Raji (cell line): Measurements from ENCODE around the gene SNTG2.

ENCODE experiments used
- POLR2A ChIP-seq: IDR thresholded peaks from 2 replicates; pipeline ENCODE4 v1.6.1; 2011; ENCODE audit warnings: low read depth, low read length, control low read depth; ENCODE audit not compliant: insufficient read depth

SNTG2 gene

DNA sequence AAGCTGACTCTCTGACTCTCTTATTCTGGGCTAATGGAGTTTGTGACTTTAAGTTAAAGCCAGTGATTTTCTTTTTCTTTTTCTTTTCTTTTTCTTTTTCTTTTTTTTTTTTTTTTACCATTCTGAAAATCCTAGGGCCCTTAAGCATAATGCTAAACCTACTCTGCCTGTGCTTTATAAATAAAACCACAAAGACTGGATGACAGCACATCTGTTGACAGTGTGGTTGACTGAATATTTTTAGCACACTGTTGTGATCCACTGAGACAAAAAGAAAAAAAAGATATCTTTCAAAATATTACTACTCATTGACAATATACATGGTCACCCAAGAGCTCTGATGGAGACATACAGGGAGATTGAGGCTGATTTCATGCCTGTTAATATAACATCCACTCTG, 121.6 kb downstream of the SNTG2 start:
- TF ChIP-seq POLR2A, result no peak

DNA sequence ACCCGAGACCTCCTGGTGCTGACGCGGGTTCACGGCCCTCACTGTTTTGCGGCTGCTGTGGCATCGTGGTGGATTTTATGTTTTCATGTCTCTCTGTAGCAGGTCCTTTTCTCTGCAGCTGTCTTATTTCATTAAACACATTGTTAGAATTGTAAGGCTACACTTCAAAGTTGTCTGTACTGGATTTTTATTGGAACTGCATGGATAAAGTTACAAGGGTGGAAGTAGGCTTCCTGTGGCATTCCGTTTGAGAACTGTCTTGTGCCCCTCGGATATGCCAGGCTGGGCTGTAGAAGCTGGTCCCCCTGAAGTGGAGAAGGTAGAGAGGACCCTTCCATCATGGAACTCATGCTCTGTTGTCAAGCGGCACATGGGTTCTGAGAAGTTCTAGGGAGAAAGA, 127.3 kb downstream of the SNTG2 start:
- TF ChIP-seq POLR2A, result no peak

DNA sequence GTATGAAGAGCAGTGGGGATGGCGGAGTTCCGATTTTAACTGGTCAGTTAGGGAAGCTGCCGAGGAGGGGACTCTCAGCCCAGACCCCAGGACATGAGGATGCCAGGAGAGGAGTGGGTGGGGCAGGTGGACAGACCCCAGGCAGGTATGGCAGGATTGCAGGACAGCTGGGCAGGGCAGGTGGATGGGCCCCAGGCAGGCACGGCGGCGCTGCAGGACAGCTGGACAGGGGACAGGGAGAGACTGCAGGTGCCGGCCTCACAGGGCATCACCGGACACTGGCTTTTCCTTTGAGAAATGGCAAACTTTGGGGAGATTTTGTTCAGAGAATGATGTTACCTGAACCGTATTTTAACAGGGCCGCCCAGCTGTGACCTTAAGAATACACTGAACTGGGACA, 127.7 kb downstream of the SNTG2 start:
- no peak for TF ChIP-seq POLR2A

DNA sequence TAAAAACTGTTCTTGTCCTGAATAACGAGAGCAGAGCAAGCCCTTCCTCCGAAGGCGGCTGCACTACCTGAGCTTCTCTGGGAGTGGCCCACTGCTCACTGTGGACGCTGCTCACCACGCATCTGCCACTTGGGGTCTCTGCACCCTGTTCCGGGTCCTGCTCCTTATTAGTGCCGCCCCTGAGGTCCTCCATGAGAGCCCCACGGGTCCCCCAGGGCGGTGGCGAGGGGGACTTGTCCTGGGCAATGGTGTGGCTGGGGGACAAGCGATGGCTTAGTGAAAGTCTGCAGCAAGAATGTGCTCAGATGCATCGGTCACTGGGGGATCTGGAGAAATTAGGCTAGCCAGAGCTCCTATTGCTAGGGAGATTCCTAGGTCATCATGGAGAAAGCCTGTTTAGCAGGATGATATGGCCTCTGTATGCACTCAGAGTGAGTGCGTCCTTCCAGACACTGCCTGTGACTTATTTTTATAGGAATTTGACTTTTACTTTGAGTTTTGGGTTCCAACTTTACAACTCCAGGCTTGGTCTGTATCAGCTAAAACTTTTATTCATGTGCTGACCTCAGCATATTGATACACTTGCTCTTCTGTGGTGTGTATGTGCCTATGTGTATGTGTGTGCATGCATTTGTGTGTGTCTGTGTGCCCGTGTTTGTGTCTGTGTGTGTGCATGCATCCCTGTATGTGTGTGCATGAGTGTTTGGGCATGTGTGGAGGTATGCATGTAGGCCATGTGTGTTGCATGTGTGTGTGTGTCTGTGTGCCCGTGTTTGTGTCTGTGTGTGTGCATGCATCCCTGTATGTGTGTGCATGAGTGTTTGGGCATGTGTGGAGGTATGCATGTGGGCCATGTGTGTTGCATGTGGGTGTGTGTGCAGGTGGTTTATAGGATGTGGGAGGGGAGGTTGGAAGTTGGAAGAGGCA, 129.5 kb downstream of the SNTG2 start:
- TF ChIP-seq POLR2A, result no peak

DNA sequence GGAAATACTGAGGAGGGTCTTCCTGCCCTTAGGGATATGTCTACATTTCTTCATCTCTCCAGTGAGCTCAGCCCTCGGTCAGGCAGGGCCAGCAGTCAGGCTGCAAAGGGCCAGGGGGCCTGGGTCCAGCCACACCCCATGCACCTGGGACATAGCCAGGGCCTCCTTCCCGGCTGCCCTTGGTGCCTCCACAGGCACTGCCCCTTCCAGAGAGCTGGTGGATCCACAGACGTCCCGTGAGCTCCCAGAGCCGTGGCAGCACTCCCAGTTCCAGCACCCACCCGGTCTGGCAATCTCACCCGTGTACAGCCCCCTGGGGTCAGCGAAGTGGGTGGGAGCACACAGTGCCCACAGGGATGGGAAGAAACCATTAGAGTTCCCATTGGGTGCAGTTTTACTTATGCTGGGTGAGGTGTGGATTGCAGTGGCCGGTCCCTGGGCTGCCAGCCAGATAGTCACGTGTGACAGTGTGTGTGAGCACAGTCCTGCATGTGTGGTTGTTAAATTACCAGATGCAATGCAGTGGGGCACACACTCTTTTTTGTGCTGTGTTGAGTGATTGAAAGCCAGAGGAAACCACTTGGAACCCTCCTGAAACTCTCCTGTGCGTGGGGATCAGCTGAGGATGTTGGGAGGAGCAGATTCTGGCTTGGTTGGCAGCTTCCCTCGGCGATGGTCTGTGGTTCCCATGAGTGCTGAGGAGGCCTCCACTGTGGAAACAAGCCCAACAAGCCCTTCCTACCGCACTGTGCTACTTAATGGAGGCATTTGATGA, 131.0 kb downstream of the SNTG2 start:
- TF ChIP-seq POLR2A, result no peak

DNA sequence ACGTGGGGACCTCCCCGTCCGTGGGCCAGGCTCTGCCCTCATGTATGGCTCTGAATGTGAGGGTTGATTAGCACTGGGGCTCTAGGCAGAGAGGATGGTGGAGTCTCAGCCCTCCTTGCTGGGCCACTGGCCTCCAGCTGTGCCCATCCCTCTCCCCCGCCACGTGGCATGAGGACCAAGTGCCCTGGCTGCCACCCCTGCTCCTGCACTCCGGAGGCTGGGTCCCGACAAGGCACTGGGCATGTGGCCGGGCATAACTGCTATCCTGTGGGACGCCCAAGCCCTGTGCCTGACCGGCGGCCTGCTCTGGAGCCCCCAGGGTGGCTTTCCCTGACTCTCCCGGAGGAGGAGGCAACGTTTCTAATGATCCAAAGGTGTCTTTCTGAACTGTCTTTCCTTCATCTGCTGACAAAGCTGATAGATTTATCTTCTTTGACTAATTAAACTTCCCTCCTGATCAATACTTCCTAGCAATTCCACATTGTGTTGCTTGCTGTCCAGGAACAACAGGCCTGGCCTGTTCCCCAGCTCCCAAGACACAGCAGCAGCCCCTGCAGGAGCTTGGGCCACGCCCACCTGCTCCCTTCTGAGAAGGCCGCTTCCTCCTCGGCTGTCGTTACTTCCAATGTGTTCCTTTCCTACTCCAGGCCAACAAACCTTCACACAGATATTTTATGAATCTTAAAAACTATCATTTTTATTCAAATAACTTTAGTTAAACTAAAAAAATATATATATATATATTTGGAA, 132.0 kb downstream of the SNTG2 start:
- no peak for TF ChIP-seq POLR2A

DNA sequence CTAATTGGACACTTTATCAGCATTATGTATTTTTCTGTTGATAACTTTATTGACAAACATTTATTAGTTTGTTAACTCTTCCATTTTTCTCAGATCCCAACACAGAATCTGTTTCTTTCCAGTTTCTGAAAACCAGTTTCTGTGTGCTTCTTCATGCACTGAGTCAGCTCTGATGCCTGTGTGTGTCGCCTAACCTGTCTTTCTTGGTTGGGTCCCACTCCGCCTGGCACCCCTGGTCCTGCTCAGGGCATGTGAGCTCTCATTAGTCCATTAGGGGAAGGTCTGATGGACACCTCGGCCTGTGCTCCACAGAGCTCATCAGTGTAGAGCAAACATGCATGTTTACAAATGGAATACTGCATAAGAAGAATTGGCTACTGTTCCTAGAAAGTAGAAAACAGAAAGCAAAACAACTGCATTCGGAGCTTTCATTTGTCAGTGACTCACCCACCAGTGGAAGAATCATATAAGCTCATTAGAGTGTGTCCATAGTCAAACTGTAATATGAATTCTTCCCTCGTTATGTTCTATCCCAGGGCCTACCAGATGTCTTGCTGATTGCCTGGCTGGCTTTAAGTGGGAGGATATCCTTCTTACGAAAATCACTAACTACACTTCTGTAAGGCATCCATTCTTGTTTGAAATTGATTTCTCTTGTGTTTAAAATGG, 137.7 kb downstream of the SNTG2 start:
- TF ChIP-seq POLR2A, result no peak

DNA sequence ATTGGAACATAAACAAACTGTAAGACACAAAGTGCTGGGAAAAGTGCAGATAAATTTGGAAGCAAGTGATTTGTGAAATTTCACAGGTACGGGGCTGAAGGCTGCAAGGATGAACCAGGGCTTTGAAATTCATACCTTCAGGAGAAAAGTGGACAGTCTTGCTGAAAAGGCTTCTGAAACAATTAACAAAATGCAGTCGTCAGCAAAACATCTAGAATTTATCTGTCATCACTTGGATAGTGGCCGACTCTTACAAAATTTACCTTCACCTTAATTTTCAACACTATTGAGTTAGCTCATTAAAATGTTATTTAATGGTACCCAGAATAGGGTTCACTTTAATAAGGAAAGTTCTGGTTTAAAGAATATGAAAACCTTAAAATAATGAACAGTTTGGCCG, 138.3 kb downstream of the SNTG2 start:
- no peak for TF ChIP-seq POLR2A

DNA sequence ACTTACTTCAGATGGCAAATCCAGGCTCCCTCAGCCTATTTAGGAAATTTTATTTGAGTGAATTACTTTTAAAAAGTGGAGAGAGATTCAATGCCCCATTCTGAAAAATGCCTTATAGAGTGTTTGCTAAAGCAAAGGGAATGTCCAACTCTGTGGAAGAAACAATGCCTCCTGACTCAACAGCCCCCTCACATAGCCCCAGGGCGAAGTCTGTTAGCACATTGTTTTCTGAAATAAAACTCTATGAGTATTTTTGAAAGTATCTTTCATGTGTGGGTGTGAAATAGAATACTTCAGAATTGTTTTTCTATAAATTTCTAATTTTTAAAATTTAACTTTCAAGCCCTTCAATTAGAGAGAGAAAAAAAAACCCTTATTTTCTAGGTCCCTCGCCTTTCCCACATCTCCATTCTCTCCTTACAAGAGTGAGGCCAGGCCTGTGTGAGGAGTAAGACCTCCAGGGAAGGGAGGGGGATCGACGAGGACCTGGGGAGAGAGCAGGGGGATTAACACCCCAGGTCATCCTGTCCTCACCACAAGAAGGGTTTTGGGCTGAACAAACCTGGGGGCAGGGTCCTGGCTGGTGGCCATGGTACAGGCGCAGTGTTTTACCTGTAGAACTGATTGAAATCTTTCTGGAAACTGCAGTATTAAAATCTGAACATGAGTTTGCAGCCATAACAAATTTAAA, 141.4 kb downstream of the SNTG2 start:
- no peak for TF ChIP-seq POLR2A

DNA sequence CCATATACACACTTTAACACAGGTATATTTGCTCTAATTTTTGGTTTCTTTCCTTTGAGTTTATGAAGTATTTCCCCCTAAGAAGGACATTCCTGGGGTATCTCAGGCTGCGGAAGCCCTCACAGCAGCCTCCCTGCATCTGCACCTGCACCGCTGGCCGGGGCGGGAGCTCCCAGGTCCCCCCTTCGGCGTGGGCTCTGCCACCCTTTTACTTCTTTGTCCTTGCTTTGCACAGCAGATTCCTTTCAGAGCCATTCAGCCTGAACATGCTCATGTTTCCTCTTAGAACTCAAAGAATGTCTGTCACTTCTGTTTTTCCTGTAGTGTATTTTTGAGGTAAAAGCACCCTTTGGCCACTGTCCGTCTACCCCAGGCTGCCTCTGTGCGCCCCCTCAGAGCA, 146.5 kb downstream of the SNTG2 start:
- no peak for TF ChIP-seq POLR2A

DNA sequence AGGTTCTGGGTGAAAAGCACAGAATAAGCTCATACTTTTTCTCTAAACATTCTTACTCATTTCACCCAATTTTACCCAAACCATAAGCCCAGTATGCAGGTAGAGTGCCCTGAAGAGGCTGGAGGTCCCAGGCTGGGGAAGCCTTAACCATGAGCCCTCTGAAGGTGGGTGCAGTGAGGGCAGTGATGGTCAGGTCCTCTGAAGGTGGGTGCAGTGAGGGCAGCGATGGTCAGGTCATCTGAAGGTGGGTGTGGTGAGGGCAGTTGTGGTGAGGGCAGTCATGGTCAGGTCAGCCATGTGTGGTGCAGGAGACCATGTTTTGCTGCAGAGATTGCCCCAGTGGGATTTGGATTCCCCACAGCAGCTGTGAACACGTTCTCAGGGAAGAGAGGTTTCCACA, 148.8 kb downstream of the SNTG2 start:
- no peak for TF ChIP-seq POLR2A

DNA sequence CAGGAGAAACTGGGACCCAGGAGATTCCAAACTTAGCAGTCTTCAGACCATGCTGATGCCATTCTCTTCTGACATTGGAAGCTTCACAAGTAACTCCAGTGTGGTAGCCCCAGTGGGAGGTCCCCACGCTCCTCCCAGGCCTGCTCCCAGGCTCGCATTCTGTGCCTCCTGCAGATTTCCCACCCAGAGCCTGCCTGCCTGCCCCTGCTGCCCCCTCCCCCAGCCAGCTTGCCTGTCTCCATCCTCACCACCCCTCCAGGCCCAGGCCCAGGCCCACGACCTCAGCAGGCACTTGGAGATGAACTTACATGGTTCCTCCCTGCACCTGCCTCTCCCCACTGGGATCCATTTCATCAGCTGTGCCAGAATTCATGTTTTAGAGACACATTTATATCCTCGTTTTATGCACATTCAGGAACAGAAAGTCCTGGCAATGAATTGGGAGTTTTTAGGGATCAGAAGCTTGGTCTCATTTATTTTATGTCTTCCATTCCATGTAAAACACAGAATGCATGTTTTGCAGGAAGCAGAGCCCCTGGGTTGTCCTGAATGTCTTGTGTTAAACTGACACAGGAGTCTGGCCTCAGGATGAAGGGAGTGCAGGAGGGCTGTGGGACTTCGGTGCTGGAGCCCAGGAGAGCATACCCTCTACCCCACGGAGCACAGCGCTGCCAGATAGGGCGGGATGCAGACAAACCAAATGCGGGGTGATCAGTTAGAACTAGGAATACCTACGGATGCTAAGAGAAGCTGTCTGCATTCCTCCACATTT, 150.5 kb downstream of the SNTG2 start:
- no peak for TF ChIP-seq POLR2A

DNA sequence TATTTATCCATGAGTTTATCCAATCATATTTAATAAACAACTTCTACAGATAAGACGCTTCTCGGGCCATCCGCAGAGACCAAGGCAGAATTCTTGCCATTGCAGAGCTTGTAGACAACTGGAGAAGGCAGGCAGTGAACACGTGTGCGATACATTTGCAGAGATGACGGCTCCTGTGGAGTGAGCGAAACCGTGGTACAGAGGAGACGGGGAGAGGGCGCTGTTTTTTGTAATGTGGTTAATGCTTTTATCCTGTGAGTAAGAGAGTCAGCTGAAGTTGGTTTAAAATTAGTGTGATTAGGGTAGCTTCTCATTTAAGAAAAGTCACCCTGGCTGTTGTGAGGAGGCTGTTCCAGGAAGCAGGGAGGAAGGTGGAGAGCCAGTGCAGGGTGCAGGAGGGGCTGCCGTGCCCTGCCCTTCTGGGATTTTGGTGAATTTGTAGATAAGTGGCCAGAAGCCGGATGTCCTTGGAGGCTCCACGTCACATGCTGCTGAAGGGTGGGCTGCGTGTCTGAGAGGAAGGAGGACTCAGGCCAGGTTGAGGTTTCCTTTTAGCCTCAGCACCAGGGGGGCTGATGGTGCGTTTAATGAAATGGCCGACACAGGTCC, 151.4 kb downstream of the SNTG2 start:
- no peak for TF ChIP-seq POLR2A

DNA sequence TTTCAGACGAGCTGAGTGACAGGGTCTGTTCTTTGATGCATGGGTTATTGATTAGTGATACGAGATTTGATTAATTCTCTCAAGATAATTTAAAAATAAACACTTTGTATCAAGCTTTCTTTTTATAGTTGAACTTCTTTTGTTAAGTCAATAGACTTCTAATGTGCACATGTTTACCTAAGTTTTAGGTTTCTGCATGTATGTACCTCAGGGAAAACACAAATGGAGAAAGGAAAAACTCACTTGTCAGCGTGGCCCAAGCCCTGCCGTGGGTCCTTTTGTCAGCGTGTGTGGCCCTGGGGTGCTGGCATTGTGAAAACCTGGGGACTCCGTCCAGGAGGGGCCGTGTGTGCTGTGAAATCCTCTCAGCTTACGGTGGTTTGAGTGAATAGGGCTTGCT, 153.7 kb downstream of the SNTG2 start:
- no peak for TF ChIP-seq POLR2A
